Osteoblast (primary cell): ENCODE measurements around the gene UTP4. TPM values are rescaled to one million over a fixed set of nuclear protein-coding genes. Genes with fewer than 3 reads are reported as not detected.

Source experiments
- DNase-seq: peaks from one replicate; pipeline ENCODE4 v3.0.0; 2011; ENCODE audit warnings: low spot score, mixed read lengths; ENCODE audit not compliant: insufficient read length; ENCODE audit errors: missing footprints
- H2AFZ ChIP-seq: 2 replicates; pipeline ENCODE4 v1.6.0; 2011; ENCODE audit warnings: mild to moderate bottlenecking, low read length
- H3K27ac ChIP-seq: 2 replicates; pipeline ENCODE4 v1.5.1; 2011; ENCODE audit warnings: mild to moderate bottlenecking, low read depth, low read length, moderate library complexity
- H3K27me3 ChIP-seq: 2 replicates; pipeline ENCODE4 v1.6.0; 2012; ENCODE audit warnings: mild to moderate bottlenecking, control low read depth, inconsistent platforms, low read length, moderate library complexity; ENCODE audit not compliant: insufficient read depth
- H3K36me3 ChIP-seq: 2 replicates; pipeline ENCODE4 v1.5.1; 2011; ENCODE audit warnings: mild to moderate bottlenecking, low read length, control low read depth, moderate library complexity; ENCODE audit not compliant: insufficient read depth
- H3K4me1 ChIP-seq: 2 replicates; pipeline ENCODE4 v1.5.1; 2011; ENCODE audit warnings: mild to moderate bottlenecking, low read length, control low read depth, moderate library complexity; ENCODE audit not compliant: insufficient read depth
- H3K4me2 ChIP-seq: 2 replicates; pipeline ENCODE4 v1.6.0; 2011; ENCODE audit warnings: mild to moderate bottlenecking, low read length; ENCODE audit not compliant: insufficient read depth
- H3K4me3 ChIP-seq: fragments of 200-600 bp; sonication (generic); 3 replicates; pipeline ENCODE4 v1.5.1; 2012; ENCODE audit warnings: mild to moderate bottlenecking, low read length, inconsistent platforms; ENCODE audit not compliant: insufficient read depth
- H3K79me2 ChIP-seq: 2 replicates; pipeline ENCODE4 v1.6.0; 2012; ENCODE audit warnings: mild to moderate bottlenecking, low read length, control low read depth, inconsistent platforms; ENCODE audit not compliant: insufficient read depth
- H3K9me3 ChIP-seq: 2 replicates; pipeline ENCODE4 v1.5.1; 2011; ENCODE audit warnings: low read depth, low read length, control low read depth
- H4K20me1 ChIP-seq: 2 replicates; pipeline ENCODE4 v1.6.0; 2012; ENCODE audit warnings: mild to moderate bottlenecking, low read length, control low read depth; ENCODE audit not compliant: insufficient read depth
- total RNA-seq: library from RNA; depleted of rRNA; stranded (reverse); fragments of >200 nt; gene quantifications from 2 replicates; pipeline ENCODE4 v1.2.3, GENCODE V29; 2012
- TF ChIP-seq, protein P1 (sequence below): IDR thresholded peaks from 2 replicates; pipeline ENCODE4 v1.5.1; 2011; ENCODE audit warnings: mild to moderate bottlenecking, low read depth, low read length, moderate library complexity; ENCODE audit errors: extremely low read depth

The UTP4 gene
- total RNA-seq, 1 donor: 17.4 TPM

DNA sequence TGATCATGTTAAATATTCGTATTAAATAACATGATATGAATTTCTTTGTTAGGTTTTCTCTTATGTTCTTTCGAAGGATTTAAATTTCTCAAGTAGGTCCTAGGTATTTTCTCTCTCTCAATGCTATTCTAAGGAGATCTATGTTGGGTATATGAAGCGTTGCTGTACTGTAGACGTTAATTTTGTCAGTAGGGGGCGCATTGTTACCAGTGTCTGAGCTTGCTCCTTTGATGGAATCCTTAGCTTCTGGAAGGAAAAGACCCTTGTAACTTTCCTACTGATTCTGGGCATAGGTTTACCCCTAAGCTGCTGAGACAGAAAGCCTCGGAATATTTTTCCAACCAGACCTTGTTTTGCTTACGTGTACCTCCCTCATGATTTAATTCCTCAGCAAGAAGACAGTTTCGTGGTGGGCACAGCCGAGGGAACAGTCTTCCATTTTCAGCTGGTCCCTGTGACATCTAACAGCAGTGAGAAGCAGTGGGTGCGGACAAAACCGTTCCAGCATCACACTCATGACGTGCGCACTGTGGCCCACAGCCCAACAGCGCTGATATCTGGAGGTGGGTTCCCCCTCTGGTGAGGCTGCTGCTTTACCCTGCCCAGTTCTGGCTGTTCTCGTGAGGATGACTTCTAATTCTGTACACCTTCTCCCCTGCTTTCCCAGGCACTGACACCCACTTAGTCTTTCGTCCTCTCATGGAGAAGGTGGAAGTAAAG is 17.9 kb downstream of the UTP4 start:
- H3K4me1 ChIP-seq: no peaks in the 10 kb centered on the region
- no peak overlapping the region for H2AFZ ChIP-seq
- peak; percentile 89 for DNase-seq
- no peaks in the 10 kb centered on the region for H4K20me1 ChIP-seq
- H3K4me3 ChIP-seq: no peak overlapping the region
- no peaks in the 10 kb centered on the region for H3K9me3 ChIP-seq
- H3K4me2 ChIP-seq: no peak overlapping the region
- peaks cover 13% of the 10 kb centered on the region for H3K79me2 ChIP-seq
- peaks cover 50% of the 10 kb centered on the region for H3K36me3 ChIP-seq
- TF ChIP-seq, protein P1, sequence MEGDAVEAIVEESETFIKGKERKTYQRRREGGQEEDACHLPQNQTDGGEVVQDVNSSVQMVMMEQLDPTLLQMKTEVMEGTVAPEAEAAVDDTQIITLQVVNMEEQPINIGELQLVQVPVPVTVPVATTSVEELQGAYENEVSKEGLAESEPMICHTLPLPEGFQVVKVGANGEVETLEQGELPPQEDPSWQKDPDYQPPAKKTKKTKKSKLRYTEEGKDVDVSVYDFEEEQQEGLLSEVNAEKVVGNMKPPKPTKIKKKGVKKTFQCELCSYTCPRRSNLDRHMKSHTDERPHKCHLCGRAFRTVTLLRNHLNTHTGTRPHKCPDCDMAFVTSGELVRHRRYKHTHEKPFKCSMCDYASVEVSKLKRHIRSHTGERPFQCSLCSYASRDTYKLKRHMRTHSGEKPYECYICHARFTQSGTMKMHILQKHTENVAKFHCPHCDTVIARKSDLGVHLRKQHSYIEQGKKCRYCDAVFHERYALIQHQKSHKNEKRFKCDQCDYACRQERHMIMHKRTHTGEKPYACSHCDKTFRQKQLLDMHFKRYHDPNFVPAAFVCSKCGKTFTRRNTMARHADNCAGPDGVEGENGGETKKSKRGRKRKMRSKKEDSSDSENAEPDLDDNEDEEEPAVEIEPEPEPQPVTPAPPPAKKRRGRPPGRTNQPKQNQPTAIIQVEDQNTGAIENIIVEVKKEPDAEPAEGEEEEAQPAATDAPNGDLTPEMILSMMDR: peak; percentile 81
- H3K27ac ChIP-seq: no peak overlapping the region
- H3K27me3 ChIP-seq: no peaks in the 10 kb centered on the region

DNA sequence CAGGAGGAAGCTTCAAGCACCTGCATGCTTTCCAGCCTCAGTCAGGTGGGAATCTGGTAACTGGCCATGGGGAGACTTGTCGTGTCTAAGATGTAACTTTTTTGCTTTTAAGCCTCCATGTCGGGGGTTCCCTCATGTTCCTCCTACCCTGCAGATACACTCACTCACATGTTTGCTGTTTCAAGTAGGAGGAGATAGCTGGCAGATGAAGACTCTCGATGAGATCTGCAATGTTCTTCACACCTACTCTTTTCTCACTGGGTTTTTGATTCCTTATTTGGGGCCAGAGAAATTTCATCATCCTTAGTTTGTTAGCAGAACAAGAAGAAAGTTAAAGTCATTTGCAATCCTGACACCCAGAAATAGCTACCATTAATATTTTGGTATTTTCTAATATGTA is 24.7 kb downstream of the UTP4 start:
- Histone ChIP-seq H3K79me2 (no peaks in the 10 kb centered on the region), H3K27me3 (no peaks in the 10 kb centered on the region), H3K9me3 (no peaks in the 10 kb centered on the region), H3K4me2 (no peak overlapping the region), H3K4me3 (no peak overlapping the region), H3K36me3 (peaks cover 79% of the 10 kb centered on the region), H4K20me1 (no peaks in the 10 kb centered on the region), H2AFZ (no peak overlapping the region), H3K27ac (no peak overlapping the region), H3K4me1 (no peaks in the 10 kb centered on the region)
- no peak for DNase-seq
- TF ChIP-seq, protein P1: no peak

DNA sequence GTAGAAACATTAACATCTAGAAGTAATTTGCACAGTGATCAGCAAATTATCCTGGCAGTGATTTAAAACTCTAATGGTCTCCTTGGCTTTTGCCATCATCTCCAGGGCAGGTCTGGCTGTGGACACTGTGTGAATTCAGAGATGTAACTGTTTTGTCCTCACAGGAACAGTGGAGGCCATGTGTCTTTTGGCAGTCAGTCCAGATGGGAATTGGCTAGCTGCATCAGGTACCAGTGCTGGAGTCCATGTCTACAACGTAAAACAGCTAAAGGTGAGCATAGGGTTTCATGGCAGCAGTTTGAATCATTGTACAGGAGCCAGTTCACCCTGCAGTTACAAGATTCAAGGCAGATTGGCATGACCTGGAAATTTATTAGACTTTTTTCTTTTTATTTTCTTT is 27.7 kb downstream of the UTP4 start:
- no peak for DNase-seq
- no peak overlapping the region for H3K4me3 ChIP-seq
- peaks cover 73% of the 10 kb centered on the region for H3K36me3 ChIP-seq
- no peaks in the 10 kb centered on the region for H3K27me3 ChIP-seq
- no peaks in the 10 kb centered on the region for H3K79me2 ChIP-seq
- no peak overlapping the region for H2AFZ ChIP-seq
- H3K9me3 ChIP-seq: no peaks in the 10 kb centered on the region
- H3K4me2 ChIP-seq: no peak overlapping the region
- H3K4me1 ChIP-seq: no peaks in the 10 kb centered on the region
- TF ChIP-seq, protein P1: no peak
- H3K27ac ChIP-seq: no peak overlapping the region
- no peaks in the 10 kb centered on the region for H4K20me1 ChIP-seq

DNA sequence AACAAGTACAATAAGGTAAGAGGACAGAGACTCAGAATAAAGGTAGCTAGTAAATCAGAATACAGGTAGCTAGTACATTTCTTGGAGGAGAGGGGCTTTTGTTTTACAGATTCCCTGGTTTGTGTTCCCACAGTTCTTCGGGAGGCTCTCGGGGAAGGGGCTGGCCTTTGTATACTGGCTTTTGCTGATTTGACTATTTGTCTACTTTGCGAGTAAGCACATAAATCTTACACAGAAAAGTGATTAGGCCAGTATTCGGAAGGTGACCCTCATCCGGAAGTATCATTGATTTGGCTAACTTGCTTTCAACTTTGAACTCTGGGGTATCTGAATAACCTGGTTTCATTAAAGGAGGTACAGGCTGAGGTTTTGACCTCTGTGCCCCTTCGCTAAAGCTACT is 33.1 kb downstream of the UTP4 start:
- H3K4me3 ChIP-seq: no peak overlapping the region
- H3K79me2 ChIP-seq: no peaks in the 10 kb centered on the region
- H2AFZ ChIP-seq: no peak overlapping the region
- no peaks in the 10 kb centered on the region for H3K27me3 ChIP-seq
- no peak overlapping the region for H3K4me2 ChIP-seq
- H3K9me3 ChIP-seq: no peaks in the 10 kb centered on the region
- peaks cover 23% of the 10 kb centered on the region for H3K4me1 ChIP-seq
- no peak for DNase-seq
- H3K36me3 ChIP-seq: peaks cover 57% of the 10 kb centered on the region
- H3K27ac ChIP-seq: peak overlapping the region; percentile 78
- TF ChIP-seq, protein P1: no peak
- no peaks in the 10 kb centered on the region for H4K20me1 ChIP-seq
